Chondrocyte (in vitro differentiated cells): Measurements from ENCODE around the gene PRPF31. TPM values are rescaled to one million over a fixed set of nuclear protein-coding genes. Genes with fewer than 3 reads are reported as not detected.

ENCODE experiments used
- DNase-seq: peaks from one replicate; pipeline ENCODE4 v3.0.0; 2021; ENCODE audit warnings: mixed read lengths, low spot score
- H3K27ac Mint-ChIP-seq: one replicate; pipeline ENCODE4 v1.8.0; 2021; ENCODE audit warnings: mild to moderate bottlenecking, moderate library complexity, mixed read lengths; ENCODE audit not compliant: unreplicated experiment
- H3K27me3 Mint-ChIP-seq: 2 replicates; pipeline ENCODE4 v1.8.0; 2021; ENCODE audit warnings: low read depth, mixed read lengths
- H3K36me3 Mint-ChIP-seq: 2 replicates; pipeline ENCODE4 v1.8.0; 2021; ENCODE audit warnings: low read depth, mixed read lengths
- H3K4me1 Mint-ChIP-seq: 2 replicates; pipeline ENCODE4 v1.8.0; 2021; ENCODE audit warnings: low read depth, mild to moderate bottlenecking, mixed read lengths
- H3K4me3 Mint-ChIP-seq: one replicate; pipeline ENCODE4 v1.8.0; 2021; ENCODE audit warnings: mild to moderate bottlenecking, moderate library complexity, mixed read lengths; ENCODE audit not compliant: unreplicated experiment
- H3K9me3 Mint-ChIP-seq: 2 replicates; pipeline ENCODE4 v1.8.0; 2021; ENCODE audit warnings: low read depth, mixed read lengths
- CTCF ChIP-seq: fragments of 200-600 bp; sonication (generic); IDR thresholded peaks from 2 replicates; pipeline ENCODE4 v1.5.0; 2021; ENCODE audit warnings: antibody characterized with exemption, mild to moderate bottlenecking, moderate library complexity
- total RNA-seq: library from RNA; stranded (reverse); gene quantifications from 3 replicates; pipeline ENCODE4 v1.2.1, GENCODE V29; 2021

PRPF31 gene
- total RNA-seq, 1 donor from 2014 or later = 45.8 TPM

DNA sequence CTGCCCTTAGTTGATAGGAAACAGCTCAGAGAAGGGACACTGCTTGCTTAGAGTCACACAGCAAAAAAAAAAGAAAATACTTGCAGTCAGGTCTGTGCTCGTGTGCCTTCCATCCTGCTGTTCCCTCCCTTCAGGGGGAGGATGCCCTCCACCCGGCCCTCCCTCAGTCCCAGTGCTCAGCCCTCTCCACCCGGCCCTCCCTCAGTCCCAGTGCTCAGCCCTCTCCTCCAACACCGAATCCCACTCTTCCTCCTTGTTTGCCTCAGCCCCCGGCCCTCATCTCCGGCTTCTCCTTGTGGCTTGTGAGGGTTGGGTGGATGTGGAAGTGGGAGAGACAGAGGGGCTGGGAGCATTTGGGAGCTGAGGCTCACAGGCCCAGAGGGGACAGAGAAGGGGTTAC lies 5.9 kb upstream of the PRPF31 start:
- Mint-ChIP-seq H3K36me3 (peaks cover 19% of the 10 kb centered on the region), H3K4me1 (peaks cover 13% of the 10 kb centered on the region), H3K9me3 (no peaks in the 10 kb centered on the region), H3K27me3 (no peaks in the 10 kb centered on the region), H3K27ac (no peak overlapping the region), H3K4me3 (no peak overlapping the region)
- TF ChIP-seq CTCF = no peak
- DNase-seq = no peak

- Mint-ChIP-seq H3K9me3 (no peaks in the 10 kb centered on the region), H3K4me1 (peaks cover 32% of the 10 kb centered on the region), H3K36me3 (peaks cover 9% of the 10 kb centered on the region), H3K27ac (peak overlapping the region; percentile 96), H3K27me3 (no peaks in the 10 kb centered on the region), H3K4me3 (peak overlapping the region; percentile 85)
- DNase-seq = no peak
- TF ChIP-seq CTCF = no peak
Measured at GRCh38 chr19:54114340-54115108, 1.0 kb upstream of the PRPF31 start.

DNA sequence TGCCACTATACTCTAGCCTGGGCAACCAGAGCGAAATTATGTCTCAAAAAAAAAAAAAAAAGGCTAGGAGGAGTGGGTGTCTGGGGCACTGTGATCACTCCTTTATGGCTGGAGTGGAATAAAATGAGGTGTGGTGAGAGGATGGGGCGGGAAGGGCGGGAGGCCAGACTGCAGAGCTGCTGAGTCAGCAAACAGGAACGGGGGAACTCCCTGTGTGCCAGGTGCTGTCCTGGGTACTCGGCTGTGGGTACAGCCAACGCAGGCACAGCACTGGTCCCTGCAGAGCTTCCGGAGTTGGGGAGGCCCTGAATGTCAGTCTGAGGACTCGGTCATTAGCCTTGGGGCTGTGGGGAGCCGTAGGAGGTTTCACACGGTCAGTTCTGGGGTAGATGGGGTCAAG lies 5.7 kb downstream of the PRPF31 start:
- Mint-ChIP-seq H3K4me1 (peaks cover 10% of the 10 kb centered on the region), H3K27me3 (no peaks in the 10 kb centered on the region), H3K4me3 (no peak overlapping the region), H3K36me3 (peaks cover 13% of the 10 kb centered on the region), H3K27ac (no peak overlapping the region), H3K9me3 (no peaks in the 10 kb centered on the region)
- TF ChIP-seq CTCF = no peak
- DNase-seq = no peak

DNA sequence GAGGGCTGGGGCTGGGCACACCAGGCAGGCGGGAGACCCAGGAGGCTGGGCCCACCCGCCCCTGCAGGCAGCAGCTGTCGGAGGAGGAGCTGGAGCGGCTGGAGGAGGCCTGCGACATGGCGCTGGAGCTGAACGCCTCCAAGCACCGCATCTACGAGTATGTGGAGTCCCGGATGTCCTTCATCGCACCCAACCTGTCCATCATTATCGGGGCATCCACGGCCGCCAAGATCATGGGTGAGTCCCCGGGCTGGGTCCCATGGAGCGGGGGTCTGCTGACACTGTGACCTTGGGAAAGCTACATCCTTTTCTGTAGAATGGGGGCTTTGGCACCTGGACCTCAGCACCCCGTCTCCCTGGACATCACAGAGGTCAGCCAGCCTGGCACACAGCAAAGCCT lies 8.1 kb downstream of the PRPF31 start:
- TF ChIP-seq CTCF = no peak
- H3K4me3 Mint-ChIP-seq = no peak overlapping the region
- H3K9me3 Mint-ChIP-seq = no peaks in the 10 kb centered on the region
- DNase-seq = no peak
- H3K36me3 Mint-ChIP-seq = peaks cover 16% of the 10 kb centered on the region
- no peak overlapping the region for H3K27ac Mint-ChIP-seq
- no peaks in the 10 kb centered on the region for H3K4me1 Mint-ChIP-seq
- no peaks in the 10 kb centered on the region for H3K27me3 Mint-ChIP-seq

DNA sequence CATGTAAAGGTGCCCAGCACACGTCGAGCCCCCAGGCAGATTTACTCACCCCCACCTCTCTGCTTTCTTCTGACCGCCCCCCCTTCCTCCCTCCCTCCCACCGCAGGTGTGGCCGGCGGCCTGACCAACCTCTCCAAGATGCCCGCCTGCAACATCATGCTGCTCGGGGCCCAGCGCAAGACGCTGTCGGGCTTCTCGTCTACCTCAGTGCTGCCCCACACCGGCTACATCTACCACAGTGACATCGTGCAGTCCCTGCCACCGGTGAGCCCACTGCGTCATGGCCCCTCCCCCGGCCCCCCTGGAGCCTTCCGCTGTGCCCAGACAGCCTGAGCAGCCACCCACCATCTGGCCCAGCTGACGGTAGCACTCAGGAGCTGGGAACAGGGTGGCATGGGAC lies 8.8 kb downstream of the PRPF31 start:
- Mint-ChIP-seq H3K9me3 (no peaks in the 10 kb centered on the region), H3K27me3 (no peaks in the 10 kb centered on the region), H3K4me3 (no peak overlapping the region)

More for the DNA sequence above, 8.8 kb downstream of the PRPF31 start:
- H3K4me1 Mint-ChIP-seq = no peaks in the 10 kb centered on the region
- H3K27ac Mint-ChIP-seq = no peak overlapping the region
- no peak for TF ChIP-seq CTCF
- DNase-seq = no peak
- peaks cover 17% of the 10 kb centered on the region for H3K36me3 Mint-ChIP-seq
